Measurements from ENCODE around the gene RNLS.

RNLS gene

DNA sequence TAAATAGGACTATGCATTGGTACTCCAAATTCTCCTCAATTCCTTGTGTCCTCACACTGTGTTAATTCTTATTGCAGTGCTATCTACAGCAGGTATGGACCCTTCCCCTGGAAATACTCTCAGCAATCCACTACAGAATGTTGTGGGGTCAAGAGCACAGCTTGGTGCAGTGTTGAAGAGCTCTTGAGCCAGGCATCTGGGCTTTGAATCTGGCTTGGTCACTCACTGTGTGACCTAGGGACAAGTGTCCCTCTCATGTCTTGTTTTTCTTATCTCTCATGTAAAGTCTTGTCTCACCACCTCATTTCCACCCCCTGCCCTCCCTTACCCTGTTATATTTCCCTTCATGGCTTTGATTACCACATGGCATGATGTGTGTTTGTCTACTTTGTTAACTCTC is 159.4 kb downstream of the RNLS start:
- no peak for DNase-seq

DNA sequence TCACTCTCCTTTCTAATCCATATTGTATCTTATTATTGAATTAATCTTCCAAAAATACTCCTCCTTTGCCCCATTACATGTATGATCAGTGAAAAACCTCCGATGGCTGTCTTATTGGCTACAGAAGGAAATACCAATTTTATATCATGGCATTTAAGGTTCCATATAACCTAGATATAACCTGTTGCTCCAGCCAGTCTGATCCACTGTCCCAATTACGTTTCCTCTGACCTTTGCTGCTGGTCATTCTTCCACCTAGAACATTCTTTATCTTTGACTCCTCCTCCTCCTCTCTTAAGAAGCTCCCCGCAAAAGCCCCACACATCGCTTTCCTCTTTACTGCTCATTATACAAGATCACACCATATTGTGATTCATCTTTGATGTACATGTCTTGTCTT is 161.5 kb downstream of the RNLS start:
- no peak for DNase-seq

GRCh38 chr10:88418871-88419270 is 164.2 kb downstream of the RNLS start:
- DNase-seq: no peak

DNA sequence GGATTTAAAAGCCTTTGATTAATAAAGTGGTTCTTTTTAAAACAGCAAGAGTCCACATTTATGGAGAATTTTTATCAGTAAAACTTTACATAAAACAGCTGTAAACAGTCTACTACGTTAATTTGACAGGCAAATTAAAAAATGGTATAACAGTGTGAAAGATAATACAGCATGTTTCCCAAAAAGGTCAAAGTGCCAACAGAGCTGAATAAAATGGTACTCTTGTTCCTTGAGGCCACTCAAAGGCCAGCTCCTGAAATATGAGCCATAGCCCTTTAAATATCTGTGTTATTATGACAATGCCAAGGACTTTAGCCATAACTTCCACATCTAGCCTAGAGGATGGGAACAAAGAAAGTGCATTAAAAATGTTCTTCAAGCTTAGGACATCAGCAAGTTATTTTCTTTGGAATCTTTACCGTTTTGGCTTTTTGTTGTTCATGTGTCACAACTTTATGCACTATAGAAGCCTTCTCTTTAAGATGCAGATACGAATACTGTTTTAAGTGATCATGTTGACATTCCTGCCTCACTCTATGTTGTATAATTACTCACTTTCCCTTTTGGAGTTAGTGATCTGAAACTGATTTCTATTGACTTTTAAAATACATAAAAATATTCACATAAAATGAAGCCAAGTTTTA is 165.6 kb downstream of the RNLS start:
- no peak for DNase-seq

GRCh38 chr10:88416801-88417200 is 166.3 kb downstream of the RNLS start:
- DNase-seq: no peak

DNA sequence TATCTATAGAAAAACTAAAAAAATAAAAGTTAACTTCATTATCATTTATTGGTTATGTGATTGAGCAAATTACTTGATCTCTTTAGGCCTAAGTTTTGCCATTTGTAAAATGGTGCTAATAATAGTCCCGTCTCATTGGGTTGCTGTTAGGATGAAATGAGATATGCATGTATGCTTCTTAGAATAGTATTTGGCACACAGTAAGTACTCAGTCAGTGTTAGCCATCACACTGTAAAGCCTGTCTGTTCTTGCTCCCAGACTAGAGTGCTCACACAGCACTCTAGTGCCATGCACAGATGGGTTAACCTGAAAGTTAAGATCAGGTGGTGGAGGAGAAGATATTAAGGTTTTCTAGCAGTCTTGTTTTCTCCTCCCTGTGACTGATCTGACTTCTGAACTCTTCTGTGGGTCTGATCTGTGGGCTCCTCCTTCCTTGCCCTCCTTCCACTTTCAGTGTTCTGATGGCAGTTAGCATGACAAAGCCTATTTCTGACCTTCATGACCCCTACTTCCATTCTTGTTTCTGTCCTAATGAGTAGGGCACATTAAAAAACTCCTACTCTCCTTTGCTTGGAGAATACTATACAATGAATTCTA is 167.5 kb downstream of the RNLS start:
- DNase-seq: no peak

DNA sequence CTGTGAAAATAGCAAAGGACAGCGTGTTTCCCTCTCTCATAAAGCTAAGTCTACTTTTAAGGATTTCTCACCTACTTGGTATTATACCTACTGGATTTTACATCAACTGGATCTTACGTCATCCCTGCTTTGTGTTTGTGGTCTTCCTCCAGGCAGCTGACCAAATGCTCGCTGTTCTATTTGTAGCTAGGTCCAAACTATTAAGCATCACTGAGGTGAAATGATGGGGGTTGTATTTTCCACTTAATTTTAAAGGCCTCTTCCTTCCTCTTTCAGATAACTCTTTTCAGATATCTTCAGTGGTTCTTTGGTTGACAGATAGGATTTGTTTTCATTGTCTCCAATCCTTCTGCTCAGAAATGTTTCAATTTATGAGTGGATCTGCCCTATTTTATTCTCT is 169.7 kb downstream of the RNLS start:
- DNase-seq: no peak

- DNase-seq: no peak
Measured at GRCh38 chr10:88411772-88412349, 171.3 kb downstream of the RNLS start.

GRCh38 chr10:88409824-88410223 is 173.3 kb downstream of the RNLS start:
- DNase-seq: no peak

DNA sequence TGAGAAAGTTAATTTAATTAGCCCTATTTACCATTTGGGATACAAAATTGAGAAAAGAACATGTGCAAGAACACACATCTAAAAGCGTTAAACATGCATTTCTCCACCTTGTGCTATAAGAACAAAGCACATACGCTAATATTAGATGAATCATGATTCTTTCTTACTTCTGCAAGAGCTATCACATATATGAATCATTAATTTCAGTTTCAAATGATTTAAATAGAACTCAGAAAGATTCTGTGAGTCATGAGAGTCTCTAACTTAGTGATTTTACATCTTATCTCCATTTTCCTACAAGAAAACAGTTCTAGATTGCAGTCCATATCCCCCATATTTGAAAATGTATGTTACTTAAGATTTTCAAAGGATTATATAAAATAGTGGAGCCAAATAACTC is 173.9 kb downstream of the RNLS start:
- no peak for DNase-seq

GRCh38 chr10:88408096-88408495 is 175.0 kb downstream of the RNLS start:
- no peak for DNase-seq

GRCh38 chr10:88404133-88404532 is 179.0 kb downstream of the RNLS start:
- DNase-seq: no peak

DNA sequence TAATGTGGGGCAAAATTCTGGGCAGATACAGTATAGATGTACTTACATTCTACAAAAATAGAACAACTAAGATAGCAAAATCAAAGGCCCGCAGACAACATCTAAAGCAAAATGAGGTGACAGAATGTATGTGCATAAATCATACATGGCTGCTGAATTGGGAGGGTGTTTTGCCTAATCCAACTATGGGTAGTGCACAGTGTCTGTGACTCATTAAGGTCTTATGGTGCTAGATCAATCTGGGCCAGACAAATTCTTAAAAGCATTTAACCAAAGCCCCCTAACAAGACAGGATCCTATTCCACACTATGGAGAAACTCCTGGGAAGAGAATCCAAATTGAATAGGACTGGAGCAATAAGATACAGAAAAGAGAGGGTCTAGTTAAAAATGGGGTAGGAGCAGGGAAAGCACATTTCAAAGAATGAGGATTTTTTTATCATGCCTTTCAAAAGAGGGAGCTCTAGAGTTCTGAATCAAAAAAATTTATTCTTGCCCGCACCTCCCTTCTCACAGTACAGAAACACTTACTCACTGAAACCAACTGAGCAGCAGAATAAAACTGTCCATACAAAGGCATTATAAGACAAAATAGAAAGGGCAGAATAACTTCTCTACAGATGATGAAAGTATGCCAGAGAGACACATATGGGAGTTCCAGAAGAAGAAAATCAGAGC is 181.3 kb downstream of the RNLS start:
- DNase-seq: no peak

GRCh38 chr10:88399240-88399639 is 183.9 kb downstream of the RNLS start:
- DNase-seq: no peak

DNA sequence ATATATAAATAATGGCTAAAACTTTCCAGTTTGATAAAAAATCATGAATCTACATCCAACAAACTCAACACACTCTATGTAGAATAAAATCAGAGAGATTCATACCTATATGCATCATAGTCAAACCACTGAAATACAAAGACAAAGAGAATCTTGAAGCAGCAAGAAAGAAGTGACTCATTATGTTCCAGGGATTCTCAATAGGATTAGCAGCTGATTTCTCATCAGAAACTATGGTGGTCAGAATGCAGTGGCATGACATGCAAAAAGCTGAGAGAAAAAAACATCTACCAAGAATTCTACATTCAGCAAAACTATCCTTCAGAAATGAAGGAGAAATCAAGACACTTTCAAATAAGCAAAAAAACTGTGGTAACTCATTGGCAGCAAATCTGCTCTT is 187.4 kb downstream of the RNLS start:
- no peak for DNase-seq

- no peak for DNase-seq
Measured at GRCh38 chr10:88392222-88392621, 190.9 kb downstream of the RNLS start.

- no peak for DNase-seq
Measured at GRCh38 chr10:88390041-88390440, 193.1 kb downstream of the RNLS start.

DNA sequence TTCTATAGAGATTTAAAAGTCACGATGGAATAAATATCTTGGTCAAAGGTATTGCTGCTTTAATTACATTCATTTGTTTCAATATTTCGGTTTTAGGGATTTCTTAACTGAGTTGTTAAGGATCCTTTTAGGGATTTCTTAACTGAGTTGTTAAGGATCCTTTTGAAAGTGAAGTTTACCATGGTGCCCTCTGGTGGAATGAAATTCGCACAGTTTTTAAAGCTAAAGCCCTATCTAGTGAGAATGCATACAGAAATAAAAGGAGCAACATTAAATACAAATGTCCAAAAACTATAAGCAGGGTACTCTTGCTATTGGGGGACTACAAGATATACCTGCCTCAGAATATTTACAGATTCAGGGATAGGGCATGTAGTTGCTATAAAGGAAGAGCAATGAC is 193.7 kb downstream of the RNLS start:
- DNase-seq: peak; percentile 15

DNA sequence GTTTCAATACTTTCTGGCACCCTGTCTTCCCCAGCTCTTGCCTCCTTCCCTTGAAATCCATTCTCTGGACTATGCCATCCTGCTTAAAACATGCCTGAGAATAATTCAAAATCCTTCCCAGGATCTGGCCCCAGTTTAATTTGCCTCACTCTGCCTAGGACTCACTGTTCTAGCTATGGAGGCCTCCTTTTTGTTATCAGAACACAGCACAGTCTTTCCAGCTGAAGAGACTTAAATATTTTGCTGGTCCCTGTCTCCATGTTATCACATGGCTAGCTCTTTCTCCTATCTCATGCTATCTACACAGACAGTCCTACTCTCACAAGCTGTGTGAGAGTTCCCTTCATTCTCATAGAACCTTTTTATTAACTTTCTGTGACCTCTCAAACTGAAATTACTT is 194.8 kb downstream of the RNLS start:
- no peak for DNase-seq

- DNase-seq: no peak
Measured at GRCh38 chr10:88386821-88387773, 196.0 kb downstream of the RNLS start.

- no peak for DNase-seq
Measured at GRCh38 chr10:88386204-88386788, 196.8 kb downstream of the RNLS start.

- DNase-seq: peak; percentile 25
Measured at GRCh38 chr10:88385601-88386203, 197.4 kb downstream of the RNLS start.
